ENCODE measurements around the gene XIRP1. TPM values are rescaled to one million over a fixed set of nuclear protein-coding genes. Genes with fewer than 3 reads are reported as not detected.

Gene XIRP1
- total and polyA plus RNA-seq, 4 donors: 0.01 TPM; not detected in 3

DNA sequence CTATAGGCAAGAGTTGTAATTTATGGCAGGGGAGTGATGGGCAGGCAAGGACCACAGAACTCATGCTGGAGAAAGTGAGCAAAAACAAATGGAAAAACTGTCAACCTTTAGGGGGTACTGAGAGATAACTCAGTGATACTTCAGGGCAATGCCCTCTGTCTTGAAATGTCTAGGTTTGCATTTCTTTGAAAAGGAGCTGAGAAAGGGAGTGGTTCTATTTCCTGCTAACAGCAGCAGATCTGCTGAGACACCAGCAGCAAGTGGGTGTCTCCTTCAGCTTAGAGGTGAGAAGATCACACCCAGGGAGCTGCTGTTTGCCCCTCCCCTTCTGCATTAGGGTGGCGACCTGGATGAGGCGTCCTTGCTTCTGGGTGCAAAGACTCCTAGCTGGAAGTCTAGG, 42.3 kb upstream of the XIRP1 start:
- no peak for TF ChIP-seq HNF4G (IDR thresholded peaks at IDR 0.05)
- TF ChIP-seq TAF1 (conservative IDR thresholded peaks at IDR 0.05): no peak
- TF ChIP-seq YY1 (IDR thresholded peaks at IDR 0.05): no peak
- TF ChIP-seq HNF4A (conservative IDR thresholded peaks at IDR 0.05): no peak
- no peaks in the 10 kb centered on the region for H3K4me1 ChIP-seq (ENCODE audit: control insufficient read depth in 4 of 4, insufficient read depth in 4 of 4, low read length in 3 of 4)
- 38% methylated on average over 2 of the region's 2 CpGs for WGBS
- H3K27ac ChIP-seq (ENCODE audit: low read depth in 1 of 2, low read length in 2 of 2): no peak overlapping the region
- no peak overlapping the region for H3K9ac ChIP-seq (ENCODE audit: low read depth in 1 of 2, low read length in 2 of 2)
- no peaks in the 10 kb centered on the region for H3K9me3 ChIP-seq (ENCODE audit: control insufficient read depth in 4 of 4, low read length in 3 of 4)
- H3K36me3 ChIP-seq (ENCODE audit: control insufficient read depth in 4 of 4, insufficient read depth in 3 of 4, low read depth in 1 of 4, low read length in 3 of 4): no peaks in the 10 kb centered on the region
- no peaks in the 10 kb centered on the region for H3K27me3 ChIP-seq (ENCODE audit: control insufficient read depth in 4 of 4, insufficient read depth in 4 of 4, low read length in 3 of 4)
- DNase-seq (ENCODE audit: low spot score): no peak
- no peak overlapping the region for H3K4me3 ChIP-seq (ENCODE audit: low read depth in 1 of 3, low read length in 3 of 3)

DNA sequence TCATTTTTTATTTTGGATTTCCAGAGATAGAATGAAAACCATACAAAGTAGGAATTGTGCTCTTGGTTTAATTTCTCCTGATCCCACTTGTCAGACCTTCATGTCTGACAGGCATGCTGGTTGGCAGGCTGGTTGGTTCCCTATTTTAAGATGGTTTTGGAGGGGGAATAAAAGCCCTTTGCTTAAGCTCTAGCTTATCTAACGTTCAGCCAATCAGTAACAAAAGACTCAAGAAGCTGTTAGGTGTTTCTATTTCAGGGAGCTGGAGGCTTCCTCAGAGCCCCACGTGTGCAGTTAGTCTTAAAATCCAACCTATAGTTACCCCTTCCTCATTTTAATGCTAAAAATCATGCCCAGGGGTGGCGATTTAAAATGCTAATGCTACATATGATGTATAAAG, 40.5 kb upstream of the XIRP1 start:
- no peak overlapping the region for H3K27ac ChIP-seq (ENCODE audit: low read depth in 1 of 2, low read length in 2 of 2)
- no peaks in the 10 kb centered on the region for H3K9me3 ChIP-seq (ENCODE audit: control insufficient read depth in 4 of 4, low read length in 3 of 4)
- no peak overlapping the region for H3K4me3 ChIP-seq (ENCODE audit: low read depth in 1 of 3, low read length in 3 of 3)
- 35% methylated on average over 3 of the region's 3 CpGs for WGBS
- no peak for DNase-seq (ENCODE audit: low spot score)
- H3K36me3 ChIP-seq (ENCODE audit: control insufficient read depth in 4 of 4, insufficient read depth in 3 of 4, low read depth in 1 of 4, low read length in 3 of 4): no peaks in the 10 kb centered on the region
- H3K9ac ChIP-seq (ENCODE audit: low read depth in 1 of 2, low read length in 2 of 2): no peak overlapping the region
- no peaks in the 10 kb centered on the region for H3K27me3 ChIP-seq (ENCODE audit: control insufficient read depth in 4 of 4, insufficient read depth in 4 of 4, low read length in 3 of 4)
- TF ChIP-seq HNF4A (conservative IDR thresholded peaks at IDR 0.05): no peak
- no peak for TF ChIP-seq JUND (IDR thresholded peaks at IDR 0.05)
- TF ChIP-seq YY1 (IDR thresholded peaks at IDR 0.05): no peak
- TF ChIP-seq, protein P1, sequence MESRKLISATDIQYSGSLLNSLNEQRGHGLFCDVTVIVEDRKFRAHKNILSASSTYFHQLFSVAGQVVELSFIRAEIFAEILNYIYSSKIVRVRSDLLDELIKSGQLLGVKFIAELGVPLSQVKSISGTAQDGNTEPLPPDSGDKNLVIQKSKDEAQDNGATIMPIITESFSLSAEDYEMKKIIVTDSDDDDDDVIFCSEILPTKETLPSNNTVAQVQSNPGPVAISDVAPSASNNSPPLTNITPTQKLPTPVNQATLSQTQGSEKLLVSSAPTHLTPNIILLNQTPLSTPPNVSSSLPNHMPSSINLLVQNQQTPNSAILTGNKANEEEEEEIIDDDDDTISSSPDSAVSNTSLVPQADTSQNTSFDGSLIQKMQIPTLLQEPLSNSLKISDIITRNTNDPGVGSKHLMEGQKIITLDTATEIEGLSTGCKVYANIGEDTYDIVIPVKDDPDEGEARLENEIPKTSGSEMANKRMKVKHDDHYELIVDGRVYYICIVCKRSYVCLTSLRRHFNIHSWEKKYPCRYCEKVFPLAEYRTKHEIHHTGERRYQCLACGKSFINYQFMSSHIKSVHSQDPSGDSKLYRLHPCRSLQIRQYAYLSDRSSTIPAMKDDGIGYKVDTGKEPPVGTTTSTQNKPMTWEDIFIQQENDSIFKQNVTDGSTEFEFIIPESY (IDR thresholded peaks at IDR 0.05): no peak
- TF ChIP-seq RAD21 (IDR thresholded peaks at IDR 0.05): no peak
- TF ChIP-seq HNF4G (IDR thresholded peaks at IDR 0.05): no peak
- no peak for TF ChIP-seq GABPA (IDR thresholded peaks at IDR 0.05 in 1 of 2, conservative IDR thresholded peaks at IDR 0.05 in 1 of 2)
- TF ChIP-seq NR2F2 (IDR thresholded peaks at IDR 0.05): no peak
- TF ChIP-seq FOXA1 (IDR thresholded peaks at IDR 0.05): no peak
- TF ChIP-seq, protein P2, sequence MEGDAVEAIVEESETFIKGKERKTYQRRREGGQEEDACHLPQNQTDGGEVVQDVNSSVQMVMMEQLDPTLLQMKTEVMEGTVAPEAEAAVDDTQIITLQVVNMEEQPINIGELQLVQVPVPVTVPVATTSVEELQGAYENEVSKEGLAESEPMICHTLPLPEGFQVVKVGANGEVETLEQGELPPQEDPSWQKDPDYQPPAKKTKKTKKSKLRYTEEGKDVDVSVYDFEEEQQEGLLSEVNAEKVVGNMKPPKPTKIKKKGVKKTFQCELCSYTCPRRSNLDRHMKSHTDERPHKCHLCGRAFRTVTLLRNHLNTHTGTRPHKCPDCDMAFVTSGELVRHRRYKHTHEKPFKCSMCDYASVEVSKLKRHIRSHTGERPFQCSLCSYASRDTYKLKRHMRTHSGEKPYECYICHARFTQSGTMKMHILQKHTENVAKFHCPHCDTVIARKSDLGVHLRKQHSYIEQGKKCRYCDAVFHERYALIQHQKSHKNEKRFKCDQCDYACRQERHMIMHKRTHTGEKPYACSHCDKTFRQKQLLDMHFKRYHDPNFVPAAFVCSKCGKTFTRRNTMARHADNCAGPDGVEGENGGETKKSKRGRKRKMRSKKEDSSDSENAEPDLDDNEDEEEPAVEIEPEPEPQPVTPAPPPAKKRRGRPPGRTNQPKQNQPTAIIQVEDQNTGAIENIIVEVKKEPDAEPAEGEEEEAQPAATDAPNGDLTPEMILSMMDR (IDR thresholded peaks at IDR 0.05; ENCODE audit: low read depth, low read length, missing input control): no peak
- TF ChIP-seq, protein P3, sequence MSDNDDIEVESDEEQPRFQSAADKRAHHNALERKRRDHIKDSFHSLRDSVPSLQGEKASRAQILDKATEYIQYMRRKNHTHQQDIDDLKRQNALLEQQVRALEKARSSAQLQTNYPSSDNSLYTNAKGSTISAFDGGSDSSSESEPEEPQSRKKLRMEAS (IDR thresholded peaks at IDR 0.05): no peak
- no peak for TF ChIP-seq RXRA (IDR thresholded peaks at IDR 0.05)
- no peaks in the 10 kb centered on the region for H3K4me1 ChIP-seq (ENCODE audit: control insufficient read depth in 4 of 4, insufficient read depth in 4 of 4, low read length in 3 of 4)

DNA sequence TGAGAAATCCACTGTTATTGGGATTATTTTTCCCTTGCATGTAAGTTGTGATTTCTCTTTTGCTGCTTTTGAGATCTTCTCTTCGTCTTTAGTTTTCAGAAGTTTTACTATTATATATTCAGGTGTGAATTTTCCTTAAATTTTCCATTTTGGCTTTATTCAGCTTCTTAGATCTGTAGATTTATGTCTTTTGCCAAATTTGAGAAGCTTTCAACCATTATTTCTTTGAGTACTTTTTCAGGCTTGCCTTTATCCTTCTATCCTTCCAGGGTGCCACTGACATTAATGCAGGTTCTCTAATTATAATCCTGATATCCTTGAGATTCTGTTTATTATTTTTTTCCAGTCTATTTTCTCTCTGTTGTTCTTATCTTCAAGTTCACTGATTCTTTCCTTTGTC, 38.1 kb upstream of the XIRP1 start:
- no peak overlapping the region for H3K4me3 ChIP-seq (ENCODE audit: low read depth in 1 of 3, low read length in 3 of 3)
- no peaks in the 10 kb centered on the region for H3K27me3 ChIP-seq (ENCODE audit: control insufficient read depth in 4 of 4, insufficient read depth in 4 of 4, low read length in 3 of 4)
- no peak for DNase-seq (ENCODE audit: low spot score)
- H3K36me3 ChIP-seq (ENCODE audit: control insufficient read depth in 4 of 4, insufficient read depth in 3 of 4, low read depth in 1 of 4, low read length in 3 of 4): no peaks in the 10 kb centered on the region
- WGBS: 84% methylated on average over 1 of the region's 1 CpG
- TF ChIP-seq GABPA (IDR thresholded peaks at IDR 0.05 in 1 of 2, conservative IDR thresholded peaks at IDR 0.05 in 1 of 2) (no peak), HNF4A (conservative IDR thresholded peaks at IDR 0.05) (no peak), HNF4G (IDR thresholded peaks at IDR 0.05) (no peak), RXRA (IDR thresholded peaks at IDR 0.05) (no peak), TAF1 (conservative IDR thresholded peaks at IDR 0.05) (no peak), RAD21 (IDR thresholded peaks at IDR 0.05) (no peak), SP1 (IDR thresholded peaks at IDR 0.05) (no peak)
- TF ChIP-seq, protein P1 (IDR thresholded peaks at IDR 0.05): no peak
- no peak overlapping the region for H3K27ac ChIP-seq (ENCODE audit: low read depth in 1 of 2, low read length in 2 of 2)
- no peak overlapping the region for H3K9ac ChIP-seq (ENCODE audit: low read depth in 1 of 2, low read length in 2 of 2)
- no peaks in the 10 kb centered on the region for H3K4me1 ChIP-seq (ENCODE audit: control insufficient read depth in 4 of 4, insufficient read depth in 4 of 4, low read length in 3 of 4)
- no peaks in the 10 kb centered on the region for H3K9me3 ChIP-seq (ENCODE audit: control insufficient read depth in 4 of 4, low read length in 3 of 4)
